OCI-LY1 (cell line): ENCODE results near the gene GPRIN3.

Source experiments
- H2AFZ ChIP-seq: fragments of 200-600 bp; sonication (generic), shearing (Covaris generic); 2 replicates; pipeline ENCODE4 v1.6.0; 2014; ENCODE audit warnings: antibody characterized with exemption, mild to moderate bottlenecking, low read length
- H3F3A ChIP-seq: fragments of 200-600 bp; sonication (generic), shearing (Covaris generic); 2 replicates; pipeline ENCODE4 v1.6.0; 2014; ENCODE audit warnings: mild to moderate bottlenecking, antibody characterized with exemption, low read length, moderate library complexity; ENCODE audit not compliant: insufficient read depth
- H3K27ac ChIP-seq: fragments of 200-600 bp; sonication (generic); 2 replicates; pipeline ENCODE4 v1.5.1; 2014; ENCODE audit warnings: low read length, mixed run types, mild to moderate bottlenecking, low read depth; ENCODE audit not compliant: poor library complexity, severe bottlenecking
- H3K27me3 ChIP-seq: fragments of 200-600 bp; sonication (generic); 2 replicates; pipeline ENCODE4 v1.6.0; 2014; ENCODE audit warnings: antibody characterized with exemption, mild to moderate bottlenecking, low read length, moderate library complexity; ENCODE audit not compliant: insufficient read depth
- H3K36me3 ChIP-seq: fragments of 200-600 bp; sonication (generic); 2 replicates; pipeline ENCODE4 v1.6.1; 2014; ENCODE audit warnings: mild to moderate bottlenecking, antibody characterized with exemption, low read length, moderate library complexity, mixed read lengths; ENCODE audit not compliant: insufficient read depth
- H3K4me1 ChIP-seq: fragments of 200-600 bp; sonication (generic); 2 replicates; pipeline ENCODE4 v1.5.1; 2014; ENCODE audit warnings: mild to moderate bottlenecking, low read length, moderate library complexity; ENCODE audit not compliant: insufficient read depth, severe bottlenecking
- H3K4me2 ChIP-seq: fragments of 200-600 bp; sonication (generic), shearing (Covaris generic); 2 replicates; pipeline ENCODE4 v1.6.1; 2014; ENCODE audit warnings: low read length
- H3K4me3 ChIP-seq: fragments of 200-600 bp; sonication (generic); 2 replicates; pipeline ENCODE4 v1.5.1; 2014; ENCODE audit warnings: low read length, low read depth, mild to moderate bottlenecking, mixed read lengths; ENCODE audit not compliant: poor library complexity, severe bottlenecking
- H3K79me2 ChIP-seq: fragments of 200-600 bp; shearing (Covaris generic); 2 replicates; pipeline ENCODE4 v1.6.1; 2016; ENCODE audit warnings: mixed run types, low read length, mixed read lengths; ENCODE audit not compliant: insufficient read depth
- H3K9ac ChIP-seq: fragments of 200-600 bp; sonication (generic), shearing (Covaris generic); 2 replicates; pipeline ENCODE4 v1.6.1; 2014; ENCODE audit warnings: mild to moderate bottlenecking, low read length, mixed read lengths
- H3K9me2 ChIP-seq: fragments of 200-600 bp; sonication (generic), shearing (Covaris generic); 2 replicates; pipeline ENCODE4 v1.6.1; 2014; ENCODE audit warnings: low read depth, mild to moderate bottlenecking, low read length, mixed read lengths
- H3K9me3 ChIP-seq: fragments of 200-600 bp; shearing (Covaris generic); 2 replicates; pipeline ENCODE4 v1.6.1; 2014; ENCODE audit warnings: low read length, mixed read lengths
- H4K20me1 ChIP-seq: fragments of 200-600 bp; sonication (generic), shearing (Covaris generic); 2 replicates; pipeline ENCODE4 v1.6.0; 2016; ENCODE audit warnings: mild to moderate bottlenecking, low read length; ENCODE audit not compliant: insufficient read depth
- EZH2 ChIP-seq: fragments of 200-600 bp; sonication (generic), shearing (Covaris generic); IDR thresholded peaks from 2 replicates; pipeline ENCODE4 v1.8.0; 2017; ENCODE audit warnings: borderline replicate concordance, mixed run types, mild to moderate bottlenecking, antibody characterized with exemption, low read length, moderate library complexity, mixed read lengths
- TF ChIP-seq, protein P1 (sequence below): fragments of 200-600 bp; sonication (generic), shearing (Covaris generic); IDR thresholded peaks from 2 replicates; pipeline ENCODE4 v1.5.1; 2017; ENCODE audit warnings: mild to moderate bottlenecking, antibody characterized with exemption, low read length, moderate library complexity, mixed read lengths

Gene GPRIN3

DNA sequence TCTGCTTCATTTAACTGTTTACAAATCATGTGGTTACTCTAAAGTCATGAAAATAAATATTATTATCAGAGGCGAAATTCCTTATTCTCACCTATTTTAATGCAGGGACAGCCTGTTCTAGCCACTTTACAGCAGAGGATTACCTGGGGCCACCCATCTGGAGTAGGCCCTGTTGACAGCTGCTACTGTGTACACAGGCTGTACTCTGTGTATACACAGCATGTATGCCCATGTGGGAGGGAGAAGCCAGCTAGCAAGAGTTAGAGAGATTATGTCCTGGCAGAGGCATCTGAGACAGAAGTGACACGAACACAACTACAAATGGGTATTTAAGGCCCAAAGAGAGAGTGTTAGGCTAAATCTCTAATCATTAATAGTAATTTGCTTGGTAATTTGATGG lies 62.1 kb downstream of the GPRIN3 start:
- Histone ChIP-seq H3K9me3 (no peaks in the 10 kb centered on the region), H3K9ac (no peak overlapping the region), H3K4me2 (no peak overlapping the region), H3K27ac (no peak overlapping the region), H3K9me2 (no peaks in the 10 kb centered on the region), H4K20me1 (no peaks in the 10 kb centered on the region), H3K4me1 (peaks cover 16% of the 10 kb centered on the region), H3F3A (no peaks in the 10 kb centered on the region), H3K36me3 (no peaks in the 10 kb centered on the region), H3K4me3 (no peak overlapping the region), H3K27me3 (no peaks in the 10 kb centered on the region), H3K79me2 (no peaks in the 10 kb centered on the region), H2AFZ (no peak overlapping the region)
- no peak for TF ChIP-seq EZH2
- TF ChIP-seq, protein P1, sequence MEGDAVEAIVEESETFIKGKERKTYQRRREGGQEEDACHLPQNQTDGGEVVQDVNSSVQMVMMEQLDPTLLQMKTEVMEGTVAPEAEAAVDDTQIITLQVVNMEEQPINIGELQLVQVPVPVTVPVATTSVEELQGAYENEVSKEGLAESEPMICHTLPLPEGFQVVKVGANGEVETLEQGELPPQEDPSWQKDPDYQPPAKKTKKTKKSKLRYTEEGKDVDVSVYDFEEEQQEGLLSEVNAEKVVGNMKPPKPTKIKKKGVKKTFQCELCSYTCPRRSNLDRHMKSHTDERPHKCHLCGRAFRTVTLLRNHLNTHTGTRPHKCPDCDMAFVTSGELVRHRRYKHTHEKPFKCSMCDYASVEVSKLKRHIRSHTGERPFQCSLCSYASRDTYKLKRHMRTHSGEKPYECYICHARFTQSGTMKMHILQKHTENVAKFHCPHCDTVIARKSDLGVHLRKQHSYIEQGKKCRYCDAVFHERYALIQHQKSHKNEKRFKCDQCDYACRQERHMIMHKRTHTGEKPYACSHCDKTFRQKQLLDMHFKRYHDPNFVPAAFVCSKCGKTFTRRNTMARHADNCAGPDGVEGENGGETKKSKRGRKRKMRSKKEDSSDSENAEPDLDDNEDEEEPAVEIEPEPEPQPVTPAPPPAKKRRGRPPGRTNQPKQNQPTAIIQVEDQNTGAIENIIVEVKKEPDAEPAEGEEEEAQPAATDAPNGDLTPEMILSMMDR, result no peak

DNA sequence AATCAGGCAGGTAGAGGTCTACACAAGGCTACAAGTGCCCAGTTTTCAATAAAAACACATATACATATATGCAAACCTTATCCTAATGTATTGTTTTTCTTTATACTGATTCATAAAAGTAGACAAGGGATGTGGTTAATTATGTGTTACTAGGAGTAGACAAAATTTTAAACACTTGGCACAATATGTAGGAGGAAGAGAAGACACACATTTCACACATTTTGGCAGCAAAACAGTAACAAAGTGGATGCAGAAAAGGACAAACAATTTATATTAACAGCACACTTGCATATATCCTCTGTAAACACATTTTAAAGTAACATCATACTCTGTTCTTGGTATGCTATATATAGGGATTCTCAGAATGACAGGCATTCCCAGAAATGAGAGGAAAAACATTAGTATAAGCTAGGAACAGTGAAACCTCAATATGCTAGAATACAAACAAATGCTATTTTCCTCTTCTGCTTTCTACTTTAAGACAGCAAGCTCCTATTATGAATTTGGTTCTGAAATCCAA lies 63.8 kb downstream of the GPRIN3 start:
- H3K27me3 ChIP-seq, result no peaks in the 10 kb centered on the region
- H3K4me2 ChIP-seq, result no peak overlapping the region
- H3K4me1 ChIP-seq, result peaks cover 10% of the 10 kb centered on the region
- H3K79me2 ChIP-seq, result no peaks in the 10 kb centered on the region
- H3K27ac ChIP-seq, result no peak overlapping the region
- H3K36me3 ChIP-seq, result no peaks in the 10 kb centered on the region
- no peaks in the 10 kb centered on the region for H3F3A ChIP-seq
- H4K20me1 ChIP-seq, result no peaks in the 10 kb centered on the region
- no peak overlapping the region for H3K4me3 ChIP-seq
- H2AFZ ChIP-seq, result no peak overlapping the region
- no peaks in the 10 kb centered on the region for H3K9me2 ChIP-seq
- no peaks in the 10 kb centered on the region for H3K9me3 ChIP-seq
- TF ChIP-seq, protein P1, result no peak
- no peak for TF ChIP-seq EZH2
- H3K9ac ChIP-seq, result no peak overlapping the region

DNA sequence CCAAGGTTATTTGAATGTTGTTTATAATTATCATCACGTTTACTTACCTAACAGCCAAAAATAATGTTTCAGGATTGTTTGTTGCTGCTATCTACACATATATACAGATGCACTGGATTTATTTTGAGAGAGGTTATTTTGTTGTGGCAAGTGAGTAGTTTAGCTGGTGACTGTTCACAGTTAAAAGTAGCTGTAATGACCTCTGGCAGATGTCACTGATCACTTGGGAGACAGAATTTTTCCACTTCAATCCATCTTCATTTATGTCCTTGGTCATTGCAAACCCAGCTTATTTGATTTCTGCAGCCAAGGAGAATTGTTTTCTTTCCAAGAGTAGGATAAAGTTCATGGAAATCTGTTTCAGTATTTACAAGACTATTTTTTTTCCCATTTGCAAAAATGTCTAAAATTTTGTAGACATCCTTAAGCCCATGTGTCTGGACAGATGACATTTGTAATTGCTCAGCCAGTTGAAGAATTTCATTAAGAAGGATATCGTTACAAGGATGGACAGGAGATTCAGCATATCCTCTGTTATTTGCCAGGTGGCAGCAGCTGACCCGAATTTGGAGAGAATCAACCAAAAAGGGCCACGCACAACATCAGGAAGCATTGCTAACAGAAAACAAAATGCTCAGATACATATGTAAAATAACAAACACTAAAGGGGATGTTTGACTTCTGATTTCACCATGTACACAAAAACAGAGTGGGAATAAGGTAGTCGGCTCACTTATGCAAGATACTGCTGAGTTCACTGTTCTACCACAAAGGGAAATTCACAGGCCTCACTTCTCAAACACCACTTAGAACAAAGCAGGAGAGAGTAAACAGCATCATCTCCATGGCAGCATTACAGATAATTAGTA lies 64.5 kb downstream of the GPRIN3 start:
- Histone ChIP-seq H2AFZ (no peak overlapping the region), H3K36me3 (no peaks in the 10 kb centered on the region), H3K27ac (no peak overlapping the region), H3K9me3 (no peaks in the 10 kb centered on the region), H3K4me3 (no peak overlapping the region), H4K20me1 (no peaks in the 10 kb centered on the region), H3K4me1 (peaks cover 10% of the 10 kb centered on the region), H3K9ac (no peak overlapping the region), H3F3A (no peaks in the 10 kb centered on the region), H3K9me2 (no peaks in the 10 kb centered on the region), H3K4me2 (no peak overlapping the region), H3K27me3 (no peaks in the 10 kb centered on the region), H3K79me2 (no peaks in the 10 kb centered on the region)
- TF ChIP-seq, protein P1, result no peak
- no peak for TF ChIP-seq EZH2
